Non-pigmented ciliary epithelial cell (primary cell): ENCODE results near the gene CARD9.
A peak's percentile ranks its signal among the peaks of the same experiment; 100 is the strongest.

ENCODE experiments used
- DNase-seq: peaks from one replicate; pipeline ENCODE4 v3.0.0-alpha.2; 2010; ENCODE audit warnings: low read depth

CARD9 gene

DNA sequence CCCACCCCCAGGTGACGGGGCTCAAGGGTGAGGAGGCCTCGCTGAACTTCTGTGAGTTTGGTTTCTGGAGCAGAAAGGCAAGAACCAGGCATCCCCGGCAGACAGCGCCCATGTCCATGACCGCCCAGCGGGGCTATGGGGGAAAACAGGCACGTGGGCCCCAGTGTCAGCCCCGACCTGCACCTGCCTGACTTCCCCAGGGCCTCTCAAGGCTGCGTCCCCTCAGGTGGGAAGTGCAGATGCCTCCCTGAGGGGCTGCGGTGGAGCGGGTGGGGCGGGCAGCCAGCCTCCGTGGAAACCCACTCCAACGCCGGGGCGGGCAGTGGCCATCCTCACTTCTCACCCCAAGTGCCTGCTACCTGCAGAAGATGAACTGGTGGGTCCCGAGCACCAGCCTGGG is 6.9 kb upstream of the CARD9 start:
- DNase-seq, result no peak

DNA sequence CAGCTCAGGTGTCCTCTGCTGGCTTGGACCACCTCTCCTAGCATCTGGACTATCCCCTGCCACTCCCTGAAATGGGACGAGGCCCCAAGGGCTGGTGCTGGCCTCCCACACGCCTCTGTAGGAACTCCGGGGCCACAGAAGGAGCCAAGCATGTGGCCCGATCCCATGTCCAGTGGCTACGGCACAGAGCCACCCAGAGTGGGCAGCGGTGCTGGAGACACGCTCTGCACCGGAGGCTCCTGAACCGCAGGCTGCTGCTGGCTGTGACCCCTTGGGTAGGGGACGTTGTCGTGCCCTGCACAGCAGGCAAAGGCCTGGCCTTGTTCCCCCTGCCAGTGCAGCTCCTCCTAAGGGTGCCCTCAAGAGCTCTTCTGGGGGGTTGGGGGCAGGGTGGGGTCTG is 6.4 kb upstream of the CARD9 start:
- no peak for DNase-seq

DNA sequence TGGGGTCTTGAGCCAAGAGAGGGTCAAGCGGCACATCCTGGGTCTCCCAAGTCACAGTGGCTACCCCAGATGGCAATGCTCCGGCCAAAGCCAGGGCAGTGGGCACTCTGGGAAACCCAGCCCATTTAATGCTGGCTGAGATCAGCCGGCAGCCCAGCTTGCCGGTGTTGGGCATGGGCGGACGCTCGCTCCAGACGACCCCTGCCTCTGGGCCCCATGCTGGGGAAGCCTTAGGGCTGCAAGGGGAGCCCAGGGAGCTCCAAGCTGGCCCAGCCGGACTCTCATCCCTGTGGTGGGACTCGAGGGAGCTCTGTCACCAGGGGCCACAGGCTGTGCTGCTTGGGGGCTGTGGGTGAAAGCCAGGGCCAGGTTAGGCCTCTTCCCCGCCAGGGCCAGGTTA is 5.9 kb upstream of the CARD9 start:
- no peak for DNase-seq

DNA sequence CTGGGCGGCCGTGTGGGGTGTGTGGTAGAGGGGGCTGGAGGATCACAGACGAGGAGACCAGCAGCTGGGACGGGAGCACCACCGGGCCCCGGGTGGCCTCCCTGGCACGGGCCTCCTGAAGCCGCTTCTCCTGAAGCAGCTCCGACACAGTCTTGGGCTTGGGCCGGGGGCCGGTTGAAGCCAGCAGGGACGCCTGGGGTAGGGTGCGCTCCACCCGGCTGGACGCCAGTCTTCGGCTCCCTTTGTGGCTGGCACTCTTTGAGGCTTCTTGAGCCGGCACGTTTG is 5.5 kb upstream of the CARD9 start:
- DNase-seq, result no peak

DNA sequence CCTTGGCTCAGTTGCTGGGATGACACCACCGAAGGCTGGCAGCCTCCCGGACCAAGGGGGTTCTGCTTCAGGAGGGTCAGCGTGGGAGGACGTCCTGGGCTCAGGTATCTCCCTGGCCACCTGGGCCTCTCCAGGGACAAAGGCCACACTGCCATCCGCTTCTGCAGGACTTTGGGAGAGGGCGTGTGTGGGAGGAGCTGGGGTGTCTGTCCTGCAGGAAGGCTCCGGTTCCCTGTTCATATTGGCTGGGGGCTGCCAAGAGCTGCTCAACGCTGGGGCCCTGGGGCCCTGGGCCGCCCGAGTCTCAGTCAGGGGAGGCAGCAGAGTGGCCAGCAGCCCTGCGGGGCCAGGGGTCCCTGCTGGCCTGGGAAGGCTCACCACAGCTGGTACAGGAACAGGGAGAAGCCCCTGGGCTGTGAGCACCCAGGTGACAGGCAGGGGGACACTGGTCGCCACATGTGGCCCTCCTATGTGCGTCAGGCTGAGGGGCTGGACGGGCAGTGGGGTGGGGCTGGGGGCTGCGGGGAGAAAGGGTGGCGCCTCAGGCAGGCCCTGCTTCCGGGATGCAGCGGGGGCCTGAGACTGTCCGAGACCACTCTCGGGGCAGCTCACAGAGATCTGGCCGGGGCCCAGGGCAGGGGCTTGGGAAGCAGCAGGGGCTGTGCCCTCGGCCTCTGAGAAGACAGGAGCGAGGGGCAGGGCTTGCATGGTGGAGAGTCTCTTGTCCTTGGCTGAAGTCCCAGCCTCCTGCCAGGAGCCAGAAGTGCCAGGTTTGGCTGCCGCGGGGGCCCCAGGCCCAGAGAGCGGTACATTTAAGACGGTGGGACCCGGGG is 4.9 kb upstream of the CARD9 start:
- no peak for DNase-seq

DNA sequence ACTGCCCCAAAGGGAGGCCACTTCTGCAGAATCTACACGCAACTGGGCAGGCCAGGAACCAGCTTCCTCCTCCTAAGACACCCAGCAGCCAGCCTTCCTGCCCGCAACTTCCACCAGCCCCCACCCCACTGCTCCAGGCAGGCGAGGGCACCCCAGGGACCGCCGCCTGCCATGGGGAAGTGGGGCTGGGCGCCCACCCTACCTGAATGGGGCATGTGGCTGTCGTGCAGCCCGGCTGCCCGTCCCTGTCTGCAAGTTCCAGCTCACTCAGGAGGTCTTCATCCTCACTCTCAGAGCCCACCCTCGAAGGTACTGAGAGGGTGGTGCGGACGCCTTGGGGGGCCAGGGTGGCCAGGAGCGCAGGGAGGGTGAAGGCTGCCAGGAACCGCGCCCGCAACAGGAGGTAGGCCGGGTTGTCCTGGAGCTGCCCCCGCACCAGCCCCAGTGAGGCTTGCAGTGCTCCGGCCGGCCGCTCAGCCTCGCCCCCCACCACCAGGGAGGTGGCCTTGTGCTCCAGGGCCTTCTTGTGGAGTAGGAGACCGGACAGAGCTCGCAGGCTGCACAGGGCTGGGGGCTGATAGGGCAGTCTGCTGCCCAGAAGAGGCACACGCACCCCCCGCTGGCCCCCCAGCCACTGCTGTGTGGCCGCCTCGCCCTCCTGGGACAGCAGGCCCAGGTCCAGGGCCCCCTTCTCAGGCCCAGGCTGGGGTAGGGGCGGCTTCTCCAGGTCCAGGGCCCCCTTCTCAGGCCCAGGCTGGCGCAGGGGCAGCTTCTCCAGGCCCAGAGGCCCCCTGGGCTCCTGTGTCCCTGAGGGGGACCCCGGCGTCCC is 4.1 kb upstream of the CARD9 start:
- no peak for DNase-seq

DNA sequence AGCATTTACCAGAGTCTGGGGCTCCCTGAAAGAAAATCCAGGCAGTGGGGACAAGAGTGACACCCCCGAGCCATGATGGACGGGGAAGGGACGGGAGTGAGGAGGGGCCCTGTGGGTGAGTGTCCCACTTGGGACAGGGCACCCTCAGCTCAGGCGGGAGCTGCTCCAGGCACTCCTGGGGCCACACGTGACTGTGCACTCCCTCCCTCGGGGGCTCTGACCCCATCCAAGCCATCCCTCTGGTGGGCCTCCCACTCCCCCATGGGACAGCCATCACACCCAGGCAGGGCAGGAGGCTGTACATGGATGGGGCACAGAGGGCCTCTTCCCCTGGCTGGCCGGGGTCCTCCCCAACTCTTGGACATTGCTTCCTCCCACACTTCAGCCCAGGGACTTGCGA is 3.0 kb upstream of the CARD9 start:
- DNase-seq, result no peak

DNA sequence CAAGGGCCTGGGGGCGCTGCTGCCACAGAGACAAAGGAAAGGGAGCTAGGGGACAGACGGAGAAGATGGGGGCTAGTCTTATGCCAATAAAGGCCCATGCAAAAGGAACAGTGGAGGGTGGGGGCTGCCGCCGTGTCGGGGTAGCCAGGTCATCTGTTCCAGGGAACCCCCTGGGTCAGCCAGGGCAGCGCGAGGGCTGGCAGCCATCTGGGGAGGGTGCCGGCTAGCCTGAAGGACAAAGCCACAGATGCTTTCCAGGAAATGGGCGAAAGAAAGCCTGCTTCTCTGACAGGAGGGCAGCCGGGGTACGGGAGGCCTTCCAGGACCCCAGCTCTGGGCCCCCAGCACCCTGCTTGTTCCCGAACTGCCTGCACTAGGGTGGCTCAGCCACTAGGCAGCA is 1.6 kb upstream of the CARD9 start:
- DNase-seq, result no peak

DNA sequence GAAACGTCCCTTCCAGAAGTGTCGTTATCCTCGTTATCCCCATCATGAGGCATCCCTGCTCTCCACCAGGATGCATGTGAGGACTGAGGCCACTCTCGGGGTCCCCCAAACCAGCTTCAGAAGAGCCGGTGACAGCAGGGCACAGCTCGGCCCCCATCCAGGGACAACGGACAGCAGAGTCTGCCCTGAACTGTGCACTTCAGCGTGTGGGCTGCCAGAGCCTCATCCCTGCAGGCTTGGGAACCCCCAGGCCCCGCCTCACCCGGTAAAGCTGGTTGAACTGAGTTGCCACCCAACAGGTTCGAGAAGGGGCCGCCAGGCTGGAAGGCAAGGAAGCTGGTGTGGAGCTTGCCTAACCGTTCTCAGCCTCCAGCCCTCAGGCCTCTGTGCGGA is 710 bp upstream of the CARD9 start:
- DNase-seq, result no peak

DNA sequence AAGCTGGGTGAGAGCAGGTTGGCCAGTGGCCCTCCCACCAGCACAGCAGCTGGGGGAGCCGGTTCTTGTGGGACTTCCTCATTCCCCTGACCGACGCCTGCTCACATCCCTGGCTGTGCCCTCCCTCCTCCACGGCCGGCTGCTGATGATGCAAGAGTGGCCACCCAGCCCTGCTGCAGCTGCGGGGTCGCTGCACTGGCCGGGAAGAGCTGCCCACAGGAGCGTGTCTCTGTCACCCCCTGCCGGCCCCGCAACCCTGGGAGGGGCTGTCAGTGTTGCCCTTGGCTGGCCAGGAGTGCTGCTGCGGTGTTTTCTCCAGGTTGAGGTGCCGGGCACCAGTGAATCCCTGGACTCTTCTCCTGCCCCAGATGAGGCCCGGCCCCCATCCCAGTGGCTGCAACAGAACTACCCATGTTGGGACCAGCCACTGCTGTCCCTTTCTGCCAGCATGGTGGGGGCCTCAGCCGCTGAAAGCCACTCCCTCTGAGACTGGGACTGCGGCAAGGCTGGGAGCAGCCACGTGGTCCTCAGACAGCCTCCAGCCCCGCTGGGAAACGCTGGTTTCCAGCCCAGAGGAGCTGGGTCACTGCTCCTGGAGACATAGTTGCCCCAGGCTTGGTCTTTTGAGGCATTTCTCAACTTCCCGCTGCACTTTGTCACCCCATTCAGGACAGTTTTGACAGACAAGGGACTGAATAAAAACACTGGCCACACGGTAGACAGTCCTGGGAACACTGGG is 739 bp downstream of the CARD9 start:
- peak; percentile 15 for DNase-seq

DNA sequence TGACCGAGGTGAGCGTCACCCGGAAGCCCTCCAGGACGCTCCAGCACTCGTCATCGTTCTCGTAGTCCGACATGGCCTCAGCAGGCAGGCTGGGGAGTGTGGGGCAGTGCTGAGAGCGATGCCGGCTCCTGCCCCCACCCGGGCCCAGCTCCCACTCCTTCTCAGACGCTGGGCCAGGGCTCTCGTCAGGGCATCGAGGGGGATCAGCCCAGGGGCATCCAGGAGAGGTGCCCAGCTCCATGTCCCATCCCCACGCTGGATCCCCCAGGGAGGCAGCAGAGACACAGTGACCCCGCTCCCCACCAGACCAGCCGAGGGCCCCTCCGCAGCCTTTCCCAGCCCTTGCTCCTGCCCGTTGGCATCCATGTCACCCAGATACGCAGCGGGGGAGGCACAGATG is 1.5 kb downstream of the CARD9 start:
- DNase-seq, result no peak

DNA sequence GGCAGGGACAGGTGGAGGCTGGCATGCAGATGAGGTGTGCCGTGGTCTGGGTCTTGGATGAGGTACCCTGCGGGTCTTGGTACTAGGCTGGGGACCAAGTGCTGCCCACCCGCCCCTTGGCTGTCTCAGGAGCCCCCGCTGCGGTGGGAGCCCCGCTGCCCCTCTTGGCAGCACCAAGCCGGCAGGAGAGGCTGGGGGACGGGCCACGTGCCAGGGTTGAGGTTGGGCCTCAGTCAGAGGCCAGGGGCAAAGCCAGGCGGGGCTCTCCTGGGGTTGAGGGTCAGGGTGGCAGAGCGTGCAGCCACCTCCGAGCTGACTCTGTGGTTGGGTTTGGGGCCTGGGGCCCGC is 2.0 kb downstream of the CARD9 start:
- no peak for DNase-seq

DNA sequence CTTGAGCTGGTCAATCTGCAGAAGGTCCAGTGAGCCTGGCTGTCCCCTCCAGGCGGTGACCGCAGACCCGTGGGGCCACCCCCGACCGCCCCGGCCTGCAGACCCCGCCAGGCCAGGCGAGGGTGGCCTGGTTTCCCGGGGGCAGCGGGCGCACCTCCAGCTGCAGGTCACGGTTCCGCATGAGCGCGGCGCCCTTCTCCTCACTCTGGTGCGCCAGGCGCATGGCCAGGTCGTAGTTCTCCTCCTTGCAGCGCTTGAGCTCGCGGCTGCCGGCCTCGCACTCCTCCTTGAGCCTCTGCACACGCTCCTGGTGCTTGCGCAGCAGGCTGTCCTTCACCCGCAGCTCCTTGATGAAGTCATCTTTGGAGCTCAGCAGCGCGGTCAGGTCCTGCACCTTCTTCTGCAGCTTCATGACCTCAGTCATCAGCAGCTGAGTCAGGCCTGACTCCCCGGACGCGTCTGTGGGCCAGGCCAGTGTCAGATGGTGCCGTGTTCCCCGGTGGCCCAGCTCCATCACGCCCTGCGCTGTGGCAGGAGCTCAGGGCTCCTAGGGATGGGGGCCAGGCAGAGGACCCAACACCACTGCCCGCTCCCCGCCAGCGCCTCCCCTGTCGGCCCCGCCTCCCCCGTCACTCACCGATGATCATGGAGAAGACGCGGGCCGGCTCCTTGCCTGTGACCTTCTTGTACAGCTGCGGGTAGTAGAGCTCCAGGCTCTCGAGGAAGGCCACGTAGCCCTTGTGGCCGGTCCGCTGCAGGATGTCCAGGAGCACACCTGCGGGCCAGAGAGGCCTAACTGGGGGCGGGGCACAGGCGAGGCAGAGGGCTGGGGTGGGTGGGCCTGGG is 2.6 kb downstream of the CARD9 start:
- DNase-seq, result no peak

DNA sequence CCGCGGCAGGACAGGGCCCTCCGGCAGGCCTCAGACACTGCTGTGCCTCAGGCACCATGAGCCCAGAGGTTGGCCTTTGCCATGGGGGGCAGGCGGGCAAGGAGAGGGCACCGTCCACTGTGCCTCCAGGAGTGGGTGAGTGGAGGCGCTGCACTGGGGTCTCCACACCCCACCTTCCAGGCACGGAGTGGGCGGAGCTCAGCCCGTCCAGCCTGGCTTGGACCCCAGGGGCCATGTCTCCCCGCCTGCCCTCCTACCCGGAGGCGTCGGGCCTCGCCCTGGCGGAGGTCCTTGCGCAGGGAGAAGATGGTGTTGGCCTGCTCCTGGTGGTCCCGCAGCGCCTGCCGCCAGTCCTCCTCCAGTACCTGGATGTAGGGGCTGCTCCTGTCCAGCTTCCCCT is 3.4 kb downstream of the CARD9 start:
- no peak for DNase-seq

DNA sequence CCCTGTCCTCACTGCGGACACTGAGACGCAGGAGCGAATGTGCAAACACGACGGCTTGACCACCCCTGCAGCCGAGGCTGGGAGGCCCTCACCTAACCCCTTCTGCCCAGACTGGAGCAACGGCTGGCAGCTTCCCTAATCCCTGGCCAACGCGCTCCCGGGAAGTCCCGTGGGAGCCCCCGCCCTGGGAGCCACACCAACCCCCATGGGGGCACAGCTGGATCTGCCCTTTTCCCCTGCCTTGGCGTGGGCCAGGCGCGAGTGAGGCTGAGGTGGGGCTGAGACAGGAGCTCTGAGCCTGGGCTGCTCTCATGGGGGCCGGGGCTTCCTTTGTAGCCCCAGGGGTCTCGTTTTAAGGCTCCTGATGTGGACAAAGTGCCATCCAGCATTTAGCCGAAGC is 5.3 kb downstream of the CARD9 start:
- DNase-seq, result no peak

DNA sequence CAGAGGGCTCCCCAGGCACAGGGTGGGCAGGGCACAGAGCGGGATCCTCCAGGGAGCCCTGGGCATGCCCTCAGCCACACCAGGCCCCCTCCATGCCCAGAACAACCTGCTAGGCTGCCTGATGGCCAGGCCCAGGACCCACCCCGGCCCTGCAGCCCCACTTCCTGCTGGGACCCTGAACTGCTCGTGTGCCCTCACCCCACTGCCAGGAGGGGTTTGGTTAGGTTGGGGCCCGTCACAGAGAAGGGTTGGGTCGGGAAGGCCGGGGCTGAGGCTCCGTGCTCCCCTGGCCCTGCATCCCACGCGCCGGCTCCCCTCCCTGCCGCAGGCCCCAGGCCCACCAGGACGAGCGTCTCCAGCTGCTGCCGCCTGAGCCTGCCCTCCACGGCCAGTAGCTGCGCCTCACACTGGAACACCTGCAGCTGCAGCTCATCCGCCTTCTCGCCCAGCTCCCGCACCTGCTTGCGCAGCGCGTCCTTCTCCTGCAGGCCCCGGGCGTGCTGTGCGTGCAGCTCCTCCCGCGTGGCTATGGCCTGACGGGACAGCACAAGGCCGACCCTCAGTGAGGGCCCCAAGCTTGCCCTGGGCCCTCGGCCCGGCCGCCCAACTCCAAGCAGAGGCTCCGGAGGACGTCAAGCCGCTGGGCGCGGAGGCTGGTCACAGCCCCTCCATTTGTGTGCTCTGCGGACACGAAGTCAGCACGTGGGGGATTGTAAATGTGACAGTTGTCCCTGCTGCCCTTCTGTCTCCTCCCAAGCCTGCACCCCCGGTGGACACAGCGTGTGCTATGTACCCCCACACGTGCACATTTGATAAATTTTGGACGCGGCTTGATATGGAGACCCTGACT is 5.9 kb downstream of the CARD9 start:
- DNase-seq, result no peak

DNA sequence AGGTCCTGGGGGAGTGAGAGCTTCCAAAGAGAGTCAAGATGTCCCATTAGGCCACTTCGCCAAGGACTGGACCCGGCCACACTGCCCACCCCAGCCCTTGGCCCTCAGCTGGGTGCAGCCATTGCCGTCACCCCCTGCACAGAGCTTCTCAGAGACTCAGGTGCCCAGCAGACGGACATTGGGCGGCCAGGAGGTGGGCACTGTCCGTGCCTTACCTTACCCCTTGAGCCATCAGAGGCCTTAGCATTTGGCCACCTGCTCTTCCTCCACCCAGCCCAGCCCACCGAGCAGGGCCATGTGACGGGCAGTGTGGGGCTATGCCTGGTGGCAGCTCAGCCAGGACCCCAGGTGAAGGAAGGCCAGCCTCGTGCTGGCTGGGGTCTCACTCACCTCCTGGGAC is 6.6 kb downstream of the CARD9 start:
- DNase-seq, result no peak

DNA sequence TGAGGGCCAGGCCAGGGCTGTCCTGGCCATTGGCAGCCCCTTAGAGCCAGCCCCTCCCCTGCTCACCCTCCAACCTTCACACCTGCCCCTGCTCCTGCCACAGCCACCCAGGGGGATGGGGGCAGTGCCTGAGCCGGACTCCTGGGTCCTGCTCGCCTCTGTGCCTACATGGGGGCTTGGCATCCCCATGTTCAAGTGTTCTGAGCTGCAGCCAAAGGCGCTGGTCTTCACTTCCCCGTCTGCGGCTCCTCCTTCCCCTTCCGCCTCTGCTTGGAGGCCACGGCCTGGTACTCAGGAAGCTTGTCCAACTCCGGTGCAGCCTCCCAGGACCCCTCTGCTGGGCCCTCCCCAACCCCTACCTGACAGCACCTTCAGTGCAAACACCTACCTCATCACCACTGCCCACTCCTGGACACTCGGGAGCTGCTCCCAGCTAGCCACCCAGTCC is 7.7 kb downstream of the CARD9 start:
- no peak for DNase-seq

DNA sequence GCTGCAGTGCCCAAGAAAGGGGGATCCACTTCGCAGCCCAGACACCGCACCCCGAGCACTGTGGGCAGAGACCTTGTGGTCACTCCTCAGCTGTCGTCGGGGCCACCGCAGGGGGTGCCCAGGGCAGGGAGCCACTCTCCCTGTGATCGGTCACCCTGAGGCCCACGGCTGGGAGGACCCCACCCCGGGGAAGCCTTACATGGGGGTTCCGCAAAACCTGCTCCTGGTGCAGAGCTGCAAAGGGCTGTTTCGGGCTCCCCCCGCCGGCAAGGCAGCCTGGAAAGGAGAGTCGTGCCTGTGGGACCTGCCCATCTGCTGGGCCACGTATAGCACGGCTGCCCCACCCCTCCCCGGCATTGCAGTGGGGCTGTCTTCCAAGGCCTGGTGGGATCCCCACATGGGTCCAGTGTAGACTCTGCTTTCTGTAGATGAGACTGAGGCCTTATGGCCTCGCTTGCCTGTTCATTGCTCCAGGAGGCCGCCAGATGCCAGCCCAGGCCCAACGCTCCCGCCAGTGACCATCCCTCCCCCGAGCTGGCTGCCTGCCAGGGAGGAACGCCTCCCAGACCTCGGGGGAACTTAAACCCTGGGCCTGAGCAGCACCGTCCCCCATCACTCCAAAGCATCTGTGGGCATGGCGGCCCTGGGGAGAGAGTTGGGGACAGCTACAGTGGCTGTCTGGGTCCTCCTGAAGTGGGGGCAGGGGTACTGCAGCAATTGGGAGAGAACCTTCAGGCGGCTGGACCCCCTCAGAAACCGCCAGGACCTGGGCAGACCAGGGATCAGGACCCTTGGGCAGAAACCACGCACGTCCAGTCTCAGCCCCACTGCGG is 8.3 kb downstream of the CARD9 start:
- no peak for DNase-seq
